HG02973 (cell line): ENCODE data around the gene PCDH7.

Experiments used
- ATAC-seq: cut with Tn5 transposase; IDR thresholded peaks from one replicate; pipeline ENCODE4 v1.9.1; 2021; ENCODE audit warnings: moderate library complexity; ENCODE audit not compliant: unreplicated experiment

PCDH7 gene, protein sequence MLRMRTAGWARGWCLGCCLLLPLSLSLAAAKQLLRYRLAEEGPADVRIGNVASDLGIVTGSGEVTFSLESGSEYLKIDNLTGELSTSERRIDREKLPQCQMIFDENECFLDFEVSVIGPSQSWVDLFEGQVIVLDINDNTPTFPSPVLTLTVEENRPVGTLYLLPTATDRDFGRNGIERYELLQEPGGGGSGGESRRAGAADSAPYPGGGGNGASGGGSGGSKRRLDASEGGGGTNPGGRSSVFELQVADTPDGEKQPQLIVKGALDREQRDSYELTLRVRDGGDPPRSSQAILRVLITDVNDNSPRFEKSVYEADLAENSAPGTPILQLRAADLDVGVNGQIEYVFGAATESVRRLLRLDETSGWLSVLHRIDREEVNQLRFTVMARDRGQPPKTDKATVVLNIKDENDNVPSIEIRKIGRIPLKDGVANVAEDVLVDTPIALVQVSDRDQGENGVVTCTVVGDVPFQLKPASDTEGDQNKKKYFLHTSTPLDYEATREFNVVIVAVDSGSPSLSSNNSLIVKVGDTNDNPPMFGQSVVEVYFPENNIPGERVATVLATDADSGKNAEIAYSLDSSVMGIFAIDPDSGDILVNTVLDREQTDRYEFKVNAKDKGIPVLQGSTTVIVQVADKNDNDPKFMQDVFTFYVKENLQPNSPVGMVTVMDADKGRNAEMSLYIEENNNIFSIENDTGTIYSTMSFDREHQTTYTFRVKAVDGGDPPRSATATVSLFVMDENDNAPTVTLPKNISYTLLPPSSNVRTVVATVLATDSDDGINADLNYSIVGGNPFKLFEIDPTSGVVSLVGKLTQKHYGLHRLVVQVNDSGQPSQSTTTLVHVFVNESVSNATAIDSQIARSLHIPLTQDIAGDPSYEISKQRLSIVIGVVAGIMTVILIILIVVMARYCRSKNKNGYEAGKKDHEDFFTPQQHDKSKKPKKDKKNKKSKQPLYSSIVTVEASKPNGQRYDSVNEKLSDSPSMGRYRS (N-terminal part only)

DNA sequence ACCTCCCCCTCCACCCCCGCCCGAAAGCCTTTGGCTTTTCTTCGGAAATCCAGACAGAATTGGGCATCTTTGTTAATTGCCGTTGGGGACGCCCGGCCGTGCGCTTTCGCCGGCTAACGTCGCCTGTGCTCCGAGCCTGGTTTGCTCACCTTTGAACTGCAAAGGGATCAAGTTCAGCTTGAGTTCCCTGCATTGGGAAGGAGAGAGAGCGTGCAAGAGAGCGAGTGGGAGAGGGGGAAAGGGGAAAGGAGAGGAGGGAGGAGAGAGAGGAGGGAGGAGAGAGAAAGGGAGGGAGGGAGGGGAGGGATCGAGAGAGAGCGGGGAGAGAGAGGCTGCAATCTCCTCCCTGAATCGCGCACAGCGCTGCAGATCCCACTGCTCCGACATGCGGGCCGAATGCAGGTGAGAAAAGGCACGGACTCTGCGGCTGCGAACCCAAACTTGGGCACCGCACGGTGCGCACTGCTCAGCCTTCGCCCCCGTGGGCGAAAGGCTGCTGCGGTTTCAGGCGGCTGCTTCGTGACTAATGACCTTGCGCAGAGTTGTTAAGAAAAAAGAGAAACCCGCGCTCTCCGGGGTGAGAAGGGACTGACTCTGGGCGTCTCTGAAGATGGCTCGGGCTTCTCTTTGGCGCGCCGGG, at the start of gene PCDH7:
Gene PCDH7 (plus strand): TSS at position 349 of the 640 bp plus-strand sequence. CDS start 1,054 bp downstream, outside the sequence.
- no peak for ATAC-seq

DNA sequence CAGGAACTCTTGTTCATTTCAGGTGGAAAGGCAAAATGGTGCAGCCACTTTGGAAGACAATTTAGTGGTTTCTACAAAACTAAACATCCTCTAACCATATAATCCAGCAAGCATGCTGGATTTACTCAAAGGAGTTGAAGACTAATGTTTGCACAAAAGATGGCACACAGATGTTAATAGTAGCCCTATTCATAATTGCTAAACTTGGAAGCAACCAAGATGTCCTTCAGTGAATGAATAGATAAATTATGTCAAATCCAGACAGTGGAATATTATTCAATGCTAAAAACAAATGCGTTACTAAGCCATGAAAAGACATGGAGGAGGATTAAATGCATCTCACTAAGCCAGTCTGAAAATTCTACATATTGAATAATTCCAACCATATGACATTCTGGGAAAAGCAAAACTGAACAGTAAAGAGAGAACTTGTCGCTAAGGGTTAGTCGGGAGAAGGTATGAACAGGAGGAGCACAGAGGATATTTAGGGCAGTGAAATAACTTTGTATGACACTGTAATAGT, 48.2 kb upstream of the PCDH7 start:
- no peak for ATAC-seq

DNA sequence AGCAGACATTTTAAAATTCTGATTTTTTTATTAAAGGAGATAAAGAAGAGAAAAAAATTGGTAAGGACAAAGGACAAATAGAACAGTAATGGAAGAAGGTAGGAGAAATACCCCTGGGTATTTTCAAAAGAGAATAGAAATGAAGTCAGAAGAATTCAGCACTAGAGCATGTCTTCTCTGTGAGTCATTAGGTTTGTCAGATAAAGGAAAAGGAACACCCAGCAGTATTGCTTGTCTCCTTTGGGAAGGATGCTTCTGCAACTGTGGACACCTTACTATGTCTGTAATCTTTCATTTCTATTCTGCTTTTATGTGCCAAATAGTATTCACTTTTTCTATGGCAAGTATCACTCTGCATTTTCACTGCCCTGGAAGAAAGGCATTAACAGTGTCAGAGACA, 24.0 kb upstream of the PCDH7 start:
- no peak for ATAC-seq

DNA sequence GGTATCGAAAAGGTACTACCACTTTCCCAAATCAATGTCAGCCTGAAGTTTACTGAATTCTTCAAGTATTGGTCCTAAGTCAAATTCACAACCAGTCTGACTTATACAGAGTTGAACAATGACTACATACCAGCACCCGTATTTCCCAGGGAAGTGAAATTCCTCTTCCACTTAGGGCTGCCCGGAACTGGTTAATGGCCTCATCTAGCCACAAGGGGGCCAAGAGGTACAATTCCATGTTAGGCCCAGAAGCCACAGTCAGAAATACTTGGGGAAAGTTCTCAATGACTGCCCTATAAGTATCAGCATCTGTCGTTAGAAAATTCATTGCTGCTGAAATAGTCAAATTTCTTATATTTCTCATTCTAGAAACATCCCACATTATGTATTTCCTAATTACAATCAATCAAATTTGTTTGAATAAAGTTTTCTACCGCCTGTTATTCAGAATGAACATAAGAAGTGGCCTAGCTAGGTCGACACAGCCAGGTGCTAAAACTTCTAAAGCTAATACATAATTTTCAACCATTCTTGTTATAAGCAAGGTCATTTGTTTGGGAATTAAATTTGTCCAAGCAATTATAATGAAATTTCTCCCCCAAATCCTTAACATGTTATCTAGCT, 5.6 kb upstream of the PCDH7 start:
- ATAC-seq: no peak

DNA sequence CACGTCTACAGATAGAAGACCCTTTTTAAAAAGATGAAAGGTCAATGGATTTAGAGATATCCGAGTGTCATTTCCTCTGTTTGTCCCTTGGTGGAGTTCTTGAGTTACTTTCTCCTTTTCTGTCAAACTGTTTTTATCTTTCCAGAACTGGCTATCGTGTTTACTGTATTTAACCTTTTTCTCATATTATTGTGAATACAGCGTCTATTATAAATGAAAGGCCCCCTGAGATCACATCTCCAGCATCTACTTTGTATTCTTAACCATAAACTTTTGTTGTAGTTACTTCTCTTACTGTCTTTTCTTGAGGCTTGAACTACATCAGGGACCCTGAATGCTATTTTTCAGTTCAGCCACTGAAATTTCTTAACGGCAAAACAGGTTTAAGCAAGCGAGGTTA, 4.0 kb upstream of the PCDH7 start:
- no peak for ATAC-seq

DNA sequence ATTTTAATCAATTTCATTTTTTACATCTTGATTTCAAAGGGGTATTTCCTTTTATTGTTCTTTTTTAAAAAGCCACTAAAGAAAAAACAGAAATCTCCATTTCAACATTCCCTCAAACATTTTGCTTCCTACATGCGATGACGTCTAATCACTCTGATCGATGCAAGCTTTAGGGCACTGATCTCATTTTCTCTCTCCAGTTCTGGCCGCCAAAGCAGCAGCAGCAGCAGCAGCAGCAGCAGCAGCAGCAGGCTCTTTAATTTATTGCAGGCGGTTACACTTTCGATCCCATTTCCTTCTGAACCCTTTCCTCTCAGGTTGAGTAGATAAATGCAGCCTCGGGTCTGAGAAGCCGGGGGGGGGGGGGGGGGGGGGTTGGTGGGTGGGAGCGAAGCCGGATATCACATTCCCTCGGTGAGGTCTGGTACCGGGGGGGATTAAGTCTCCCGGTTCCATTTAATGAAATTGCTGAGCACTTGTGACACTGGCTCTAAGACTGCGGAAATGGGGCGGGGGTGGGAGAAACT, 3.4 kb upstream of the PCDH7 start:
- no peak for ATAC-seq

DNA sequence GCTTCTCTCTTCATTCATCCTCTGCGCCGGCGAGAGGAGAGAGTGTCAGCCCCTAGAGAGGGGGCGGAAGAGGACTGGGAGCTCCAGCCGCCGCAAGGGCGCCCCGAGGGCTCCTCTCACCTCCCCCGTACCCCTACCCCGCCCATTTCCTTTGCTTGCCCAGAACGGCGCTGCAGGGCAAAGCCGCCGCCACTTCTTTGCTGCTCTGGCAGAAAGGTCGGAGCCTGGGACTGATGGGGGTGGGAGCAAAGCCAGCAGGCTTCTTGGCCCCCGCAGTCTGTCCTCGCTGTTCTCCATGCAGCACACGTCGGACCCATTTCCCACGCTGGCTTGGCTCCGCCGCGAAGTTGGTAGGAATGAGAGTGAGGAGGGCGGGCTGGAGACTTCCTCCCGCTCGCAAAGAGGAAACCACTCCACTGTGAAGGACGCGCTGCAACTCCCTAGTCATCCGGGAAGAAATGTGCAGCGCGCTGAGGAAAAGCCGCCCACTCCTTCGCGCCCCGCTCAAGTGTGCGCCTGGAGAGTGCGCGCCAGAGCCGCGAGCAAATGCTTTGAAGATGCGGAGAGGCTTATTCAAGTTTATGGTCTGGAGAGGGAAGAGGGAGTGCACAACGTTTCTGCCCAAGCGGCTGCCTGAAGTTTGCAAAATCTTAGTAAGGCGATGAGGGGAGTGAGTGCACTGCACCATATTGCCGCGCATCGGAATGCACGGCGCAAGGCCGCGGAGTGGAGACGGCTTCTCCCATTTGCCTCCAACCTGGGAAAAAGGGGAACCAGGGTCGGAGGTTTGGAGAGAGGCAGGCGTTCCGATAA, 2.8 kb upstream of the PCDH7 start:
- ATAC-seq: no peak

DNA sequence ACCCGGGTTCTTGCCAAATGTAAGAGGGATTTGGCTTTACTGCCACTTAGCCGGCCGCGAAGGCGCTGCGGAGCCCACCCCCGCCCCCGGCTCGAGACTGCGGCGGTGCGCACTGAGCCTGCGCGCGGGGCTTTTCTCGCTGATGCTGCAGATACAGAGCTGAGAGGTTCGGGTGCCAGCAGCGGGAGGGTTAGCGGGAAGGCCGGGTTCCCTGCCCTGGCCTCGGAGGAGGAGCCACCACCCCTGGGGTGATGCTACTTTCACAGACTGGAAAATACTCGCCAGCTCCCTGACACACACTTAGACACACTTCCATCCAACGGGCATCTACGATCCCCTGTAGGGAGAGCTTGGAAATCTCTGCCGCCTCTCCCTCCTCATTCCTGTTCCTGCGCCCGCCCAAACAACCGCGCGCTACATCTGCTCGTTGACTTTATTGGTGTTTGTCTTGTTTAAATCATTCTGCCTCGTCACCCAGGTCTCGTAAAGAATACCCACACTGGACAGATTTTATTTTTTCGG, 2.1 kb upstream of the PCDH7 start:
- no peak for ATAC-seq

DNA sequence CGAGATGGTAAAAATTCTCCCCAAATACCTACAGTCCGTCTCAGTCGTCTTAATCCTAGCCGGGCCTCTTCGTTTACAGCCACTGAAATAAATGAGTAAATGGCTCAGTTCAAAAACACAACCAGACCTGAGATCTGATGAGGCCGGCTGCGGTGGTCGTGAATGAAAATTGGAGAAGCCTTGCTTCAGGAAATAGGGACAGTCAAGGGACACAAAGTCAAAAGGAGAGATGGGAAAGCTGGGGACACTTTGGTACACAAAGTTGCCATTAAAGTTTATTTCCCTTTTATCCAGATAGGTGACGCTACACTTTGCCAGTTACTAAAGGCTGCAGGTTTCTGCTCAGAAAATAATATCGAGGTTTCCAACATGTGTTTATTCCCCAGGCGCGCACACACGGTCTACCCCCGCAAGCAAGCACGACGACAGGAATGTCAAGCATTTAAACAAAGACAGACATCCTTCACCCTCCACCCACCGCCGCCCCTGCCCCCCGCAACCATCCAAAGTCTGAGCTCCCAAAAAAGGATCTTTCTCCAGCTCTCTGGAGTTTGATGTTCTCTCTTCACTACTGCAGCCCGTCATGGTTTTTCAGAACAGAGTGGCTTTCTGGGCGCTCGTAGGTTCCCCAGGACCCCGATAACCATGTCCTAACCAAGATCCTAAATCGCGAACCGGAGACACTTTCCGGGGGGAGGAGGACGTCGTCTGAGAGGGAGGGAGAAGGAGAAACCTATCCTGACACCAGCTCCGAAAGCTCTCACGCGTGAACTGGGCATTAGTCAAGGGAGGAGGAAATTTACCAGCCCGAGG, 1.3 kb upstream of the PCDH7 start:
- ATAC-seq: no peak

DNA sequence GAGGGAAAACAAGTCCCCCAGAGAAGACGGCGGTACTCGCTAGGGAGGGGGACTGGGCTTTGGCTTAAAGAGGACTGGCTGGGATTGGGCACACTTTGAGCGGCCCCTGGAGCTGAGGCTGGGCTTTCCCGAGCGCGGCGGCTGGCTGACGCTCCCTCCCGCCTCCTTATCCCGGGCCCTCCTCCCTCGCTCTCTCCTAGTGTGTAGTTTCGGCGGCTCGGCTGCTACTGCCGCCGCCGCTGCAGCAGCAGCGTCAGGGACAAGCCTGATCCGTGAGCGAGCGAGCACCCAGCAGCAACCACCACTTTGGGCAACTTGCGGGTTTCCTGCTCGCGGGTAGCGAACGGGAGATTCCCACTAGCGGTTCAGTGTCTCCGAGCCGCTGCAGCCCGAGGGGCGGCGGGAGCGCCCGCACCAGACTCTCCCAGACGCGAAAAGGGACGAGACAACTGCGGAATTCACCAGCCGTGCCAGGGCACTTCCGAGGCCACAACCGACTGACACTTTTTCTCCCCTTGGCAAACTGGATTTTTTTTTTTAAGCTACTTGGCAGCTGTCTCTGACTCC, 632 bp upstream of the PCDH7 start:
- no peak for ATAC-seq

DNA sequence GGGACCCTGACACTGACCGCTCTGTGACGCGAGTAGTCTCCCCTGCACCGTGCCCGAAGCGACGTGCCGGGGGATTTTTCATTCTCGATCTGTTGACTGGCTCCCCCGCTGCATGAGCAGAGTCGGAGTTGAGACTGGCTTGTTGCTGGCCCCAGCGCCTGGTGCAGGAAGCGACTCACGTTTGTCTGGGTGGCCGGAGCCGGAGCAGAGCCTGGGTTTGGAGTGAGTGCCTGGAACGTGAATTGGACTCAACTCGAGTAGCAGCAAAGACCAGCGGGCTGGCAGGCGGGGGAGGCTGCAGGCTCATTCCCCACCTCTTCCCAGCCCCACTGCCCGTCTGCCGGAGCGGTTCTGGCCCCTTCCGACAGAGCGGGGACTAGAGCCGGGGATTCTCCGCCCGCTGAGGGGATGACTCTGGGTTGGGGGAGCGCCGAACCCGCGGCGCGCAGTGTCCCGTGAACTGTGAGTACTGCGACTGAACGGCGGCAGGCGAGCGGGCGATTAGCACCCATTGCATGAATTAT, 554 bp downstream of the PCDH7 start:
- no peak for ATAC-seq

DNA sequence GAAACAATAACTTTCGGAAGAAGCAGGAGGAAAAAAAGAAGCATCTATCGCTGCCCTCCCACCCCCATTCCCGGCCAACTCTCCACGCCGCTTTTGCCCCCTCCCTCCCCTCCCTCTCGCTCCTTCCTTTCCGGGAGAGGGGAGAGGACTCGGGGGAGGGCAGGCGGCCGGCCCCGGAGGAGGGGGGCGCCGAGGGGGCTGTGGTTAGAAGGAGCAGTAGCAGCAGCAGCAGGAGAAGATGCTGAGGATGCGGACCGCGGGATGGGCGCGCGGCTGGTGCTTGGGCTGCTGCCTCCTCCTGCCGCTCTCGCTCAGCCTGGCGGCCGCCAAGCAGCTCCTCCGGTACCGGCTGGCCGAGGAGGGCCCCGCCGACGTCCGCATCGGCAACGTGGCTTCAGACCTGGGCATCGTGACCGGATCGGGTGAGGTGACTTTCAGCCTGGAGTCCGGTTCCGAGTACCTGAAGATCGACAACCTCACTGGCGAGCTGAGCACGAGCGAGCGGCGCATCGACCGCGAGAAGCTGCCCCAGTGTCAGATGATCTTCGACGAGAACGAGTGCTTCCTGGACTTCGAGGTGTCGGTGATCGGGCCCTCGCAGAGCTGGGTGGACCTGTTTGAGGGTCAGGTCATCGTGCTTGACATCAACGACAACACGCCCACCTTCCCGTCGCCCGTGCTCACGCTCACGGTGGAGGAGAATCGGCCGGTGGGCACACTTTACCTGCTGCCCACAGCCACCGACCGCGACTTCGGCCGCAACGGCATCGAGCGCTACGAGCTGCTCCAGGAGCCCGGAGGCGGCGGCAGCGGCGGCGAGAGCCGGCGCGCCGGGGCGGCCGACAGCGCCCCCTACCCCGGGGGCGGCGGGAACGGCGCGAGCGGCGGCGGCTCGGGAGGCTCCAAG, 1.3 kb downstream of the PCDH7 start:
- ATAC-seq: no peak

DNA sequence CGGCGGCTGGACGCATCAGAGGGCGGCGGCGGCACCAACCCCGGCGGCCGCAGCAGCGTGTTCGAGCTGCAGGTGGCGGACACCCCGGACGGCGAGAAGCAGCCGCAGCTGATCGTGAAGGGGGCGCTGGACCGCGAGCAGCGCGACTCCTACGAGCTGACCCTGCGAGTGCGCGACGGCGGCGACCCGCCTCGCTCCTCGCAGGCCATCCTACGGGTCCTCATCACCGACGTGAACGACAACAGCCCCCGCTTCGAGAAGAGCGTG, 1.9 kb downstream of the PCDH7 start:
- no peak for ATAC-seq

DNA sequence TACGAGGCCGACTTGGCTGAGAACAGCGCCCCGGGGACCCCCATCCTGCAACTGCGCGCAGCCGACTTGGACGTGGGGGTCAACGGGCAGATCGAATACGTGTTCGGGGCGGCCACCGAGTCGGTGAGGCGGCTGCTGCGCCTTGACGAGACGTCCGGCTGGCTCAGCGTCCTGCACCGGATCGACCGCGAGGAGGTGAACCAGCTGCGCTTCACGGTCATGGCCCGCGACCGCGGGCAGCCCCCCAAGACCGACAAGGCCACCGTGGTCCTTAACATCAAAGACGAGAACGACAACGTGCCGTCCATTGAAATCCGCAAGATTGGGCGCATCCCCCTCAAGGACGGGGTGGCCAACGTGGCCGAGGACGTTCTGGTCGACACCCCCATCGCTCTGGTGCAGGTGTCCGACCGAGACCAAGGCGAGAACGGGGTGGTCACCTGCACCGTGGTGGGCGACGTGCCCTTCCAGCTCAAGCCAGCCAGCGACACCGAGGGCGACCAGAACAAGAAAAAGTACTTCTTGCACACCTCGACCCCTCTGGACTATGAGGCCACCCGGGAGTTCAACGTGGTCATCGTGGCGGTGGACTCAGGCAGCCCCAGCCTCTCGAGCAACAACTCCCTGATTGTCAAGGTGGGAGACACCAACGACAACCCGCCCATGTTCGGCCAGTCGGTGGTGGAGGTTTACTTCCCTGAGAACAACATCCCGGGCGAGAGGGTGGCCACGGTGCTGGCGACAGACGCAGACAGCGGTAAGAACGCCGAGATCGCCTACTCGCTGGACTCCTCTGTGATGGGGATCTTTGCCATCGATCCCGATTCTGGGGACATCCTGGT, 2.4 kb downstream of the PCDH7 start:
- ATAC-seq: no peak

DNA sequence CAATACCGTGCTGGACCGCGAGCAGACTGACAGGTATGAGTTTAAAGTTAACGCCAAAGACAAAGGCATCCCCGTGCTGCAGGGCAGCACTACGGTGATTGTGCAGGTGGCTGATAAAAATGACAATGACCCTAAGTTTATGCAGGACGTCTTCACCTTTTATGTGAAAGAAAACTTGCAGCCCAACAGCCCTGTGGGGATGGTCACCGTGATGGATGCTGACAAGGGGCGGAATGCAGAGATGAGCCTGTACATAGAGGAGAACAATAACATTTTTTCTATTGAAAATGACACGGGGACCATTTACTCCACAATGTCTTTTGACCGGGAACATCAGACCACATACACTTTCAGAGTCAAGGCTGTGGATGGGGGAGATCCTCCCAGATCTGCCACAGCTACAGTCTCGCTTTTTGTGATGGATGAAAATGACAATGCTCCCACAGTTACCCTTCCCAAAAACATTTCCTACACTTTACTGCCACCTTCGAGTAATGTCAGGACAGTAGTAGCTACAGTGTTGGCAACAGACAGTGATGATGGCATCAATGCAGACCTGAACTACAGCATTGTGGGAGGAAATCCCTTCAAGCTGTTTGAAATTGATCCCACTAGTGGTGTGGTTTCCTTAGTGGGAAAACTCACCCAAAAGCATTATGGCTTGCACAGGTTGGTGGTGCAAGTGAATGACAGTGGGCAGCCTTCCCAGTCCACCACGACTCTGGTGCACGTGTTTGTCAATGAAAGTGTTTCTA, 3.2 kb downstream of the PCDH7 start:
- no peak for ATAC-seq

DNA sequence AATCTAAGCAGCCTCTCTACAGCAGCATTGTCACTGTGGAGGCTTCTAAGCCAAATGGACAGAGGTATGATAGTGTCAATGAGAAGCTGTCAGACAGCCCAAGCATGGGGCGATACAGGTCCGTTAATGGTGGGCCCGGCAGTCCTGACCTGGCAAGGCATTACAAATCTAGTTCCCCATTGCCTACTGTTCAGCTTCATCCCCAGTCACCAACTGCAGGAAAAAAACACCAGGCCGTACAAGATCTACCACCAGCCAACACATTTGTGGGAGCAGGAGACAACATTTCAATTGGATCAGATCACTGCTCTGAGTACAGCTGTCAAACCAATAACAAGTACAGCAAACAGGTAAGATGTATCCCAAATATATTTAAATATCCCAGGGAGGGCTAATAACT, 4.1 kb downstream of the PCDH7 start:
- no peak for ATAC-seq
